Astrocyte (in vitro differentiated cells and primary cell): ENCODE measurements around the gene PALS1.

Experiments used
- EZH2 ChIP-seq: IDR thresholded peaks from 2 replicates; pipeline ENCODE4 v1.6.1; 2012; ENCODE audit warnings: mild to moderate bottlenecking, low read length, inconsistent platforms; ENCODE audit not compliant: insufficient read depth
- TF ChIP-seq, protein P1 (sequence below): IDR thresholded peaks from 2 replicates; pipeline ENCODE4 v1.5.1; 2011; ENCODE audit warnings: low read depth, mild to moderate bottlenecking, inconsistent platforms, low read length, moderate library complexity; ENCODE audit not compliant: insufficient read depth

DNA sequence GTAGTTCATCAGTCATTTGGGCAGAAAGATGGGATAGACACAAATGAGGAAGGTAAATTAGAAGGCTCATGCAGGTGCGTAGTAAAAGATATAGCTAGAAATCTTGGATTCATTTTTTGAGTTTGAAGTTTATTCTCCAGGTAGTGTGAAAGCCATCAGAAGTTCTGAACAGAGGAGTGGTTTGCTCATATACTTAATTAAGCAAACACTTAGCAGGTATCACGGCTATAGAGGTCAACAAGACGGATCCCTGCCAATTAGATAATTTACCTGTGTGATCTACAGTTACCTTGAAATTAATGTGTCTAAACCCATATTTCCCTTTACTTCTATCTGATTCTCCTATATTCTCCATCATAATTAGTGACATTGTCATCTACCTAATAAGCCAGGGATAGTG, 29.7 kb downstream of the PALS1 start:
- no peak for TF ChIP-seq EZH2
- TF ChIP-seq, protein P1, sequence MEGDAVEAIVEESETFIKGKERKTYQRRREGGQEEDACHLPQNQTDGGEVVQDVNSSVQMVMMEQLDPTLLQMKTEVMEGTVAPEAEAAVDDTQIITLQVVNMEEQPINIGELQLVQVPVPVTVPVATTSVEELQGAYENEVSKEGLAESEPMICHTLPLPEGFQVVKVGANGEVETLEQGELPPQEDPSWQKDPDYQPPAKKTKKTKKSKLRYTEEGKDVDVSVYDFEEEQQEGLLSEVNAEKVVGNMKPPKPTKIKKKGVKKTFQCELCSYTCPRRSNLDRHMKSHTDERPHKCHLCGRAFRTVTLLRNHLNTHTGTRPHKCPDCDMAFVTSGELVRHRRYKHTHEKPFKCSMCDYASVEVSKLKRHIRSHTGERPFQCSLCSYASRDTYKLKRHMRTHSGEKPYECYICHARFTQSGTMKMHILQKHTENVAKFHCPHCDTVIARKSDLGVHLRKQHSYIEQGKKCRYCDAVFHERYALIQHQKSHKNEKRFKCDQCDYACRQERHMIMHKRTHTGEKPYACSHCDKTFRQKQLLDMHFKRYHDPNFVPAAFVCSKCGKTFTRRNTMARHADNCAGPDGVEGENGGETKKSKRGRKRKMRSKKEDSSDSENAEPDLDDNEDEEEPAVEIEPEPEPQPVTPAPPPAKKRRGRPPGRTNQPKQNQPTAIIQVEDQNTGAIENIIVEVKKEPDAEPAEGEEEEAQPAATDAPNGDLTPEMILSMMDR, result no peak
